CD4-positive, alpha-beta T cell treated with Interleukin-17A for 1 hour (primary cell): ENCODE results near the gene SMG9.

ENCODE experiments used
- DNase-seq: peaks from one replicate; pipeline ENCODE4 v3.0.0-alpha.2; 2020

Gene SMG9, protein sequence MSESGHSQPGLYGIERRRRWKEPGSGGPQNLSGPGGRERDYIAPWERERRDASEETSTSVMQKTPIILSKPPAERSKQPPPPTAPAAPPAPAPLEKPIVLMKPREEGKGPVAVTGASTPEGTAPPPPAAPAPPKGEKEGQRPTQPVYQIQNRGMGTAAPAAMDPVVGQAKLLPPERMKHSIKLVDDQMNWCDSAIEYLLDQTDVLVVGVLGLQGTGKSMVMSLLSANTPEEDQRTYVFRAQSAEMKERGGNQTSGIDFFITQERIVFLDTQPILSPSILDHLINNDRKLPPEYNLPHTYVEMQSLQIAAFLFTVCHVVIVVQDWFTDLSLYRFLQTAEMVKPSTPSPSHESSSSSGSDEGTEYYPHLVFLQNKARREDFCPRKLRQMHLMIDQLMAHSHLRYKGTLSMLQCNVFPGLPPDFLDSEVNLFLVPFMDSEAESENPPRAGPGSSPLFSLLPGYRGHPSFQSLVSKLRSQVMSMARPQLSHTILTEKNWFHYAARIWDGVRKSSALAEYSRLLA

GRCh38 chr19:43754503-43755255 is at the start of gene SMG9:
Gene SMG9, minus strand, starts transcription at chr19:43754962. Its CDS starts 4,221 bp downstream, at chr19:43750741.
- peak; percentile 98 for DNase-seq

DNA sequence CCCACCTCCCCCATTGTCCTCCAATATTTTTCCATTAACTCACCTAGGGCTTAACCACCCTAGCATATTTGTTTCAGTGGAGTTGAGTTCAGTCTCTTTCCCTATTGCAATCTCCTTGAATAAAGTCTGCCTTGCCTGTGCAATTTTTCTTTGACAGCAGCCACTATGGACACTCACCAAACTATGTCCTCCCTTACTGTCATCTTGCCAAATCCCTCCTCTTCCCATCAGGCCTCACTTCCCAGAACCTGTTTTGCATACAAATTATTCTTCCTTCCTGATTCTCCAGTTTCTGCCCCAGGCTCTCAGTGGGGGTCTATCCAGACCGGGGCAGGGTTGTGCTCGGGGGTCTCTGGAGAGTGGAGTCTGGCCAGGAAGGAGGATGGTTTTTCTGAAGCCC is 49.7 kb upstream of the SMG9 start:
- DNase-seq, result no peak

DNA sequence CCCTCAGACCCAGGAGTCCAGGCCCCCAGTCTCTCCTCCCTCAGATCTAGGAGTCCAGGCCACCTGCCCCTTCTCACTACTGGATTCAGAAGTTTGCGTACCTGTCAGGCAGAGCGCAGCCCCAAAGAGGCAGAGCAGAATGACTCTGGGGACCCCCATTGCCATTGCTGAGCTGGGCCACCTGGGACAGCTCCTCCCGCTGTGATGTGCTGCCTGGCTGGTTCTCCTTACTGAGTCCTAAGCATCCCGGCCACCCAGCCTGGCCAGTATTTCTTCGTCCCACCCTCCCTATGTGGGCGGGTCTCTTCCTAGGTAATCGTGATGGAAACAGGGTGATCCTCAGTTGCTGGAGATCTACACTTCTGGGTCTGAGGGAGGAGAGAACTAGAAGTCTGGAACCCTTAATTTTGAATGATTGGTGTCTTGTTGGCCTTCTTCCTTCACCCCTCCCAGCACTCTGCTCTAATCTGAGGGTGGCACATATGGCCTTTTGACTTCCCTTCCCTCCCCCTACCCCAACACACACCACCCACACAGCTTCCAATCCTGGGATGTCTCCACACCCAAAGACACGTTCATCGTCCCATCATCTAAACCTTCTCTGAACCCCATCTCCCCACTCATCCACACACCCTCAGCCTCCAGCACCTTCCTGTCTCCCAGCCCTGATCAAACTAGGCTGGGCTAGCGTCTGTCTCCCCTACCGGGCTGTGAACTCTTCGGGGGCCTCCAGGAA is 47.6 kb upstream of the SMG9 start, which contains the start of gene LYPD5:
LYPD5 (minus strand) TSS at position 232 of the 736 bp plus-strand sequence; CDS start at position 165, 67 bp downstream.
- DNase-seq, result no peak

DNA sequence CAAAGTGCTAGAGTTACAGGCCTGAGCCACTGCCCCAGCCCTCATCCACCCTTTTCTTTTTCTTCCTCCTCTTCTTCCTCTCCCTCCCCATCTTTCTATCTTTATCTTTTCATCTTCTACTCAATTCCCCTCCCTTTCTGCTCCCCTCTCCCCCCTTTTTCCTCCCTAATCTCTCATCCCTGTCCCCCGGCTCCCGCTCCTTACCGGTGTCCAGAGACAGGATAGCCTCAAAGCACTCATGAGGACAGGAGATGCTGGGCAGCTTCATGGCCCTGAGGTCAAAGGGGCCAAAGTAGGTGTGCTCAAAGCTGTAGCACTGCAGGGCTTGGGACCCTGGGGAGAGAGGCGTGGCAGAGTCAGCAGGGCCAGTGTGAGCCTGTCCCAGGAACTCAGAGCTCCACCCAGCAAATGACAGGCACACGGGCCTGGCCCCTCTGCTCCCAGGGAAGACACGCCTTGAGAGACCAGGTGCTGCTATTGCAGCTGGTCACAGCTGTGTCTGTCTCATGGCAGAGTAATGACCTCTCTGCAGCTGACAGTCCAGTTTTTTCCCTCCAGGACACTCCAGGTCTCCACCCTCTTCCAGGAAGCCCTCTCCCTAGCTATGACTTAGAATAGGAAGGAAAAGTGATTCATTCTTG is 44.9 kb upstream of the SMG9 start:
- no peak for DNase-seq

GRCh38 chr19:43798546-43799409 is 44.0 kb upstream of the SMG9 start:
- peak; percentile 47 for DNase-seq

GRCh38 chr19:43798026-43798545 is 43.3 kb upstream of the SMG9 start:
- DNase-seq, result no peak

GRCh38 chr19:43797556-43797955 is 42.8 kb upstream of the SMG9 start:
- DNase-seq, result no peak

- DNase-seq, result no peak
These were observed 42.4 kb upstream of the SMG9 start for GRCh38 chr19:43797118-43797517.

- DNase-seq, result no peak
These were observed 35.8 kb upstream of the SMG9 start for GRCh38 chr19:43790587-43790986.

GRCh38 chr19:43789029-43789428 is 34.3 kb upstream of the SMG9 start:
- DNase-seq, result no peak

GRCh38 chr19:43786665-43787064 is 31.9 kb upstream of the SMG9 start:
- no peak for DNase-seq

- peak; percentile 82 for DNase-seq
These were observed 30.4 kb upstream of the SMG9 start for GRCh38 chr19:43784981-43785808.

DNA sequence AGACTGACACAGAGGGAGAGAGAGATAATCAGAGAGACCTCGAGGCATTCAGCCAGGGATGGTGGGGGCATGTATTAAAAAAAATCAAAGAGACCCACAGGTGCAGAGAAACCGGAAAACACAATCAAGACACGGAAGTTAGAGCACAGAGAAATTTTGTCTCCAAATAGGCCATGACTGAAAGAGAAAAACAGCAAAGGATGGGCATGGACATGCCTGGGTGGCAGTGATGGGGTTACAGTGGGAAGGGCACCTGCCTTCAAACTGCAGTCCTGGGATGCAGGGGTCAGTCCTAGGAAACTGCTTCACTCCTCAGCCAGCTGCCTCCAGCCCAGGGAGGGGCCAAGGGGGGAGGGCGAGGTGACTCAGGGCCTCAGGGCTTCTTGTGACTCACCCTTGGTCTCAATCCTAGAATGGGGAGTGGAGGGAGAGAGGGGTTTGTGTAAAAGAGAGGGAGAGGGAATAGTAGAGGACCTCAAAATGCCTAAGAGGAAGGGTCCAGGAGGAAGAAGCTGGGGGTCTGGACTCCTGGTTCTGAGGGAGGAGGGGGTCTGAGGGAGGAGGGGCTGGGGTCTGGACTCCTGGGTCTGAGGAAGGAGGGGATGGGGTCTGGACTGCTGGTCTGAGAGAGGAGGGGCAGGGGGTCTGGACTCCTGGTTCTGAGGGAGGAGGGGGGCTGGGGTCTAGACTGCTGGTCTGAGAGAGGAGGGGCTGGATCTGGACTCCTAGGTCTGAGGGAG is 29.6 kb upstream of the SMG9 start:
- DNase-seq, result peak; percentile 57

GRCh38 chr19:43783636-43784035 is 28.9 kb upstream of the SMG9 start:
- no peak for DNase-seq

DNA sequence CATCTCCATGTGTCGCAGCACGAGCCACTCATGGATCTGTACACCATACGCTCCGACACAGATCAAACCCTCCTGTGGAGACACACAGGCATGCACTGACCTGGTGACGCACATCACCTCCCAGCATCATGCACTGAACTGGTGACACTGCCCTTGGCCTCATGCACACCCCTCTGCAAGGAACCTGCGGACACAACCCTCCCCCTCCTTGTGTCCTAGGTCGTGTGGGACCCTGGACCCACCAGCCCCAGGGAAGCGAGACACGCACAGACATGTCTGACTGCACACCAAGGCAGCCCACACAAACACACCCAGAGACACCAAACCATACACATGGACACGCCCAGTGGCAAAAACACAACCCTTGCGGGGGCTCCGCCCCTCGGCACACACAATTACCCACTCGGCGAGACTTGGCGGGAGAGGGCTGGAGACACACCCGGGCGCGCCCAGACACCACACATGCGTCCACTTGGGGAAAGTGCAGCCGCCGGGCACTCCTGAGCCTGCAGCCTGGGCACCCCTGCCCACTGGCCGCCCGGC is 28.0 kb upstream of the SMG9 start:
- DNase-seq, result peak; percentile 37

GRCh38 chr19:43782311-43782660 is 27.5 kb upstream of the SMG9 start:
- peak; percentile 29 for DNase-seq

DNA sequence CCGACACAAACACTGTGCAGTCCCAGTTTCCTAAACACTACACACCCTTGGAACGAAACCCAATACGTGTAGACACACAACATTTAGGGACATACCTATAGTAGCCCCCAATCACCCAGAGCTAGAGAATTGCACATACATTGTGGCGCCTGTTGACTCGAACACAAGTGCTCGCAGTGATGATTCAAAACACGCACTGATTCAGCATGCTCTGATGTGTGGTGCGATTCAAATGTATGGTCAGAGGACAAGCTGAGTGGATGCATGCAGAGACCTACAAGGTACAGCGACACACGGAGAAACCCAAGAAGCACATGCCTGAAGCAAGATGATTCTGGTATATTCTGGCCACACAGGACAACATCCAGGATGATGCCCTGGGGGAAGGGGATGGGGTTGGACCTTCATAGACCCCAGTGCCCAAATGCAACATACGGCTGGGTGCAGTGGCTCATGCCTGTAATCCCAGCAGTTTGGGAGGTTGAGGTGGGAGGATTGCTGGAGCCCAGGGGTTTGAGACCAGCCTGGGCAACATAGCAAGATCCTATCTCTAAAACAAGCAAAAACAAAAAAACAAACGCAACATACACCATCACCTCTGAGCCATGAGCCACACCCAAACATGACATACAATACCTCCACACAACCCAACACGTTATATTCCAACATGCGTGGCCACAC is 27.0 kb upstream of the SMG9 start:
- no peak for DNase-seq

DNA sequence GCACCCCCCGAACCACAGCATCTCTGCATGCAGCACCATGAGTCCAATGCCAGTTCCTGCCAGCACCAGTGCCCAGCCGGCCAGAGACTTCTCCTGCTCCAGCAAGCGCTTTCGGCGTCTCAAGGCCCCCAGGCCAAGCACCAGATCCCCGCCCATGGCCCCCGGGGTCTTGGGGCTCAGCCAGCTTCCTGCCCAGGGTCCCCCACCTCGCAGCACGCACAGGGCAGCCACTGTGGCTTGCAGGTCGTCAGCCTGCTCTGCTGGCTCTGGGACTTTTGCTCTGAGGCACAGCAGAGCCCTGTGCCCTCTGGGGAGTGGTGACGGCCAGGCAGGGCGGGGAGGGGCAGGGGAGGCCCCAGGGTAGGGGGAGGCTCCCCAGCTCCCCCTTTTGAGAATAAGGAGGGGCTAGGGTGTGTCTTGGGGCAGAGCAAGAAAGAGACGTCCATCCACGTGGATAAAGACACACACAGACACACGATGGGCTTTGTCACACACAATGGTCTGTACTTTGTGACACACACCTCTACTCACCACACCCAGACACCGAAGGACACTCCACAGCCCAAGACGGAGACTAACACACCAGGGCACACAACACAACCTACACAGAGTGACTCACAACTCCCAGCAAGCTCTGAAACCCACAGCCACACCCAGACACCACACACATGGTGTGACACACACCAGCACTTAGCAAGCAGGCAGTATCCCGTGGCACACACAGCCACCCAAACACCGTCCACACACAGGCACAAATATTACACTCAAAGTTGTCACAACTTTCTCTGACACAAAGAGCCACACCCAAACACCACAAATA is 26.2 kb upstream of the SMG9 start, which contains the start of gene KCNN4:
KCNN4 (minus strand) TSS at position 268 of the 820 bp plus-strand sequence; CDS start at position 156, 112 bp downstream.
- DNase-seq, result peak; percentile 72
